GM23248 (cell line): ENCODE results near the gene GALNT13.

Experiments used
- EZH2 ChIP-seq: fragments of 200-600 bp; sonication (generic); IDR thresholded peaks from 2 replicates; pipeline ENCODE4 v1.6.1; 2018; ENCODE audit warnings: antibody characterized with exemption, mild to moderate bottlenecking; ENCODE audit not compliant: insufficient read depth, poor library complexity, severe bottlenecking
- EZH2phosphoT487 ChIP-seq: fragments of 200-600 bp; sonication (generic); IDR thresholded peaks from 2 replicates; pipeline ENCODE4 v1.6.1; 2018; ENCODE audit warnings: antibody characterized with exemption, moderate library complexity, mild to moderate bottlenecking, low read depth; ENCODE audit not compliant: insufficient read depth

- TF ChIP-seq EZH2 (no peak), EZH2phosphoT487 (no peak)
Observed at GRCh38 chr2:153967248-153967973, 95.7 kb downstream of the GALNT13 start.
